NCI-H82 treated with DMSO at 0.1 percent for 48 hours (cell line): Measurements from ENCODE around the gene FZR1.
"Not testable (repeated sequence)": the region's sequence is repeated elsewhere in the genome, so short reads cannot be mapped to it uniquely, and the experiment has no call there.

Experiments used
- DNase-seq: peaks from one replicate; lab custom pipeline; 2025; ENCODE audit not compliant: unreplicated experiment; lab: John Stamatoyannopoulos, UW

Gene FZR1

DNA sequence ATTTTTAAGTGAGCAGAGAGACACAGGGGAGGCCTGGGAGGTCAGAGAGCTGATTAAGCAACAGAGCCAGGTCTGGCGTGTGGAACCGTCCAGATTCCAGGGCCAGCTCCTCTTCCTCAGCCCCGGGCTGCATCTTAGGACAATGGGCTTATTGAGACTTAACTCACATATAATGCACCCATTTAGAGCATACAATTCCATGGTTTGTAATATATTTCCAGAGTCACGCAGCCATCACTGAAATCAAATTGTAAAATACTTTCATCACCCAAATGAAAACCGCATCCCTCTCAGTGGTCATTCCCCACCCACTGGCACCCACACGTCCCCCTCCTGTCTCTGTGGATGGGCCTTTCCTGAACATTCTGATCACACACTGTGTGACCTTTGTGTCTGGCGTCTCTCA, 64.5 kb downstream of the FZR1 start:
- DNase-seq: no peak

DNA sequence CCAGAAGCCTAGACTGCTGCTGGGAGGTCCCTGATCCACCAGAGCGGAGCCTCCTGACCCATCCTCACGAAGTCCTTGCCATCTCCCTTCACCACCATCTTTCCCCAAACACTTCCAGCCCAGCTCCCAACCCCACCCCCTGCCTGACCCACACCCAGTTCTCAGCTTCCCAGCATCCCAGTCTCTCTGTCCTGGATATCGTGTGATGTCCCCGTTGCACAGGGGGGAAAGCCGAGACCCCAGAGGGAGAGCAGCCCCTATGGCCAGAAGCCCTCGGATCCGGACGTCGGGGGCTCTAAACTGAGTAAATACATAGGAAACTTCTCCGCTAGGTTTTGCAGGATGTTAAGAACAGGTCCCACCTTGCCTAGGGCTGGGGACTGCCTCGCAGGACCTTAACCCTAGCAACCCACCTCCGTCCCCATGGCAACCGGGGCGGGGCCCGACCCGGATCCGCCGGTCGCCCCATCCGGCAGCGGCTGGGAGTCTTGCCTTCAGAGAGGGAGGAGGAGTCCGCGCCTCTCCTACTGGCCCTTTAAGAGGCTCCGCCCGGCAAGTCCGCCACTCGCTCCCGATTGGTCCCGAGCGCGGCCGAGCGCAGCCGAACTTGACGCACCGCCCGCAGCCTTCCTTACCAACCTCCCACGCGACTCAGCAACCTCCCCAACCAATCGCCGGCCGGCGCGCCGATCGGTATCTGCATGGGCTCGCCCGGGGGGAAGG, 66.2 kb downstream of the FZR1 start:
- peak; percentile 93 for DNase-seq

DNA sequence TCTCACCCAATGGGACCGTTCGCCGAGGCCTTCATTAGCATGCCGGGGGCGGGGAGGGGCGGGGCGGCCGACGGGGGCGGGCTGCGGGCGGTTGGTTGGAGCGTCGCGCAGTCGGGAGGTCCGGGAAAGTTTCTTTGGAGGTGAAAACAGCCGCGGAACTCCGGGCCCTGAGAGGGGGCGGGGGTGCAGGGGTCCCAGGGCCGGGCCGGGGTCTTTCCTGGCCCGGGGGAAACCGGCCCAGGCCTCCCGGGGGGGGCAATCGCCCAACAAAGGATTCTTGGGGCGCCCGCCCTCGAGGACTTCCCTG, 66.7 kb downstream of the FZR1 start, which contains the start of gene HMG20B:
TSS of gene HMG20B (plus strand) at position 90 of the 307 bp plus-strand sequence. CDS start 366 bp downstream, outside the sequence.
- DNase-seq: no peak

GRCh38 chr19:3573162-3573857, 67.2 kb downstream of the FZR1 start:
- DNase-seq: no peak

DNA sequence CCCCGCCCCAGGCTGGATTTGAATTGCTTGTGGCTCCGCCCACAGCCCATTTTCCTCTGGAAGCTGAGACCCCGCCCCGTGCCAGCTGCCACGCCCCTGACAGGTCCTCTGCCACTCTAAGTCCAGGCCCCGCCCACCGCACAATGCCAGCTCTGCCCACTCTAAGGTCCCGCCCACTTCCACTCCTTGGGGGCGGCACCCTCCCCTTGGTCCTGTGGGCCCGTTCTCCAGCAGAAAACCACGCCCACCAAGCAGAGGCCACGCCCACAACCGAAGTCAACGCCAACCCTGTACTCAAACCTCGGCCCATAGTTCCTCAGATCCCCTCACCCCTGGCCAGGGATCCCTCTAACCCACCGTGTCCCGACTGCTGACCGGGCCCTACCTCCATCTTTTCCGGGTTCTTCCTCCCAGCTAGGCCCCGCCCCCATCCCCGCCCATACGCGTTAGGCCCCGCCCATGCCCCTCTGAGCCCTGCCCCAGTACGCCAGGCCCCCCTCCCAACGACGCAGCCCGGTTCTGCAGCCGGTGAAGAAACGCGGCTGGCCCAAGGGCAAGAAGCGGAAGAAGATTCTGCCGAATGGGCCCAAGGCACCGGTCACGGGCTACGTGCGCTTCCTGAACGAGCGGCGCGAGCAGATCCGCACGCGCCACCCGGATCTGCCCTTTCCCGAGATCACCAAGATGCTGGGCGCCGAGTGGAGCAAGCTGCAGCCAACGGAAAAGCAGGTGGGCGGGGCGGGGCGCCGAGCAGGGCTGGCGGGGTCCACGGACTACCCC, 67.9 kb downstream of the FZR1 start:
- DNase-seq: peak; percentile 61

DNA sequence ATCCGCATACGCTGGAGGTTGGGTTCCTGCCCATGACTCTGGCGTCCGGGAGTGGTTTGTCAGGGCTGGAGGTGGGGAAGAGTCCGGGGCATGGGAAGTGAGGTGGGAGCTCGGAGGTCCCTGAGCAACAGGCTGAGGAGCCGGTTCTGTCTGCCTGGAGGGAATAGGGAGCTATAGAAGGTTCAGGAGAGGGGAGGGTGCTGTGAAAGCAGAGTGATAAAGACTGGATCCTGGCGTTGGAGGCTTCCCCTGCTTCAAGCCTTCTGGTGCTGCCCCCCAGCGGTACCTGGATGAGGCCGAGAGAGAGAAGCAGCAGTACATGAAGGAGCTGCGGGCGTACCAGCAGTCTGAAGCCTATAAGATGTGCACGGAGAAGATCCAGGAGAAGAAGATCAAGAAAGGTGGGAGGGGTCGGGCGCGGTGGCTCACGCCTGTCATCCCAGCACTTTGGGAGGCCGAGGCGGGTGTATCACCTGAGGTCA, 69.2 kb downstream of the FZR1 start:
- DNase-seq: no peak

DNA sequence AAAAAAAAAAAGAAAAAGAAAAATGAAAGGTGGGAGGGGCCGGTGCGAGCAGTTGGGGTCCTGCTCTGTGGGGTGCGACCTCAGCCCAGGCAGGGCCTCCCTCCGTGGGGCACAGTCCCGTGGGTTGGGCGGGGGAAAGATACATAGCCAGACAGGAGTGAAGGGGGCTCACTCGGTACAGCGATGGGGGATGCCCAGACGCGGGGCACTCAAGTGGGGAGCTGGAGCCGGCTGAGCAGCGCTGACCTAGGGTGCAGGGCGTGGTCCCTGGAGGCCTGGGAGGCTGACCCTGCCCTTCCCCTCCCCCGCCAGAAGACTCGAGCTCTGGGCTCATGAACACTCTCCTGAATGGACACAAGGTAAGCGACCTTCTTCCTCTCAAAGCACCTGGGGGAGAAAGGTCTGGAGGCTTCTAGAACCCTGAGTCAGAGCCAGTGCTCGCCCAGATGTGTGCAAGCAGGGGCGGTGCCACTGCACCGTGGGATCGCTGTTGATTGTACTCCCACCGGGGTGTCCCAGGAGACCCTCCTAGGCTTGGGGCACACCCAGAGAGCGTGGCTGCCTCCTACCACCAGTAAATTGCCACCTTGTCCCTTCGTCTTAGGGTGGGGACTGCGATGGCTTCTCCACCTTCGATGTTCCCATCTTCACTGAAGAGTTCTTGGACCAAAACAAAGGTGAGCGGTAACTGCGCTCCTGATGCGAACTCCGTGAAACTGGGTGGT, 70.0 kb downstream of the FZR1 start:
- DNase-seq: no peak

DNA sequence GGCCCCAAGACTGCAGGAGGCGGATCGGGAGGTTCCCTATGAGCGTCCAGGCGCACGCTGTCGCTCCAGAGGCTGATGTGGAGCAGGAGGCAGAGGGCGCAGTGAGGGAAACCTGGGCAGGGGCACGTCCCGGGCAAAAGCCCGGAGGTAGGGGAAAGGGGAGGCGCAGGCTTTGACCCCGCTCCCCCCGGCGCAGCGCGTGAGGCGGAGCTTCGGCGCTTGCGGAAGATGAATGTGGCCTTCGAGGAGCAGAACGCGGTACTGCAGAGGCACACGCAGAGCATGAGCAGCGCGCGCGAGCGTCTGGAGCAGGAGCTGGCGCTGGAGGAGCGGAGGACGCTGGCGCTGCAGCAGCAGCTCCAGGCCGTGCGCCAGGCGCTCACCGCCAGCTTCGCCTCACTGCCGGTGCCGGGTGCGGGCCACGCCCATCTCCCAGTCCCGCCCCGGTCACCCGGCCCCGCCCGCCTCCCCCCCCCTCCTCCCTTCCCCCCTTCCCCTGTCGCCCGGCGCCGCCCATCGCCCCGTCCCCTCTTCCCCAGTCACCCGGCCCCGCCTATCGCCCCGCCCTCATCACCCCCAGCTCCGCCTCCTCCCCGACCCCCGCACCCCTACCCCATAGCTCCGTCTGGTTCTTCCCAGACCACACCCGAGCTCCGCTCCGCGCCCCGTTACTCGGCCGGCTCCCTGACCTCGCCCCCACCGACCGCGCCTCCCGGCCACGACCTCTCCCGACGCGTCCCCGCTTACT, 70.8 kb downstream of the FZR1 start:
- DNase-seq: no peak

DNA sequence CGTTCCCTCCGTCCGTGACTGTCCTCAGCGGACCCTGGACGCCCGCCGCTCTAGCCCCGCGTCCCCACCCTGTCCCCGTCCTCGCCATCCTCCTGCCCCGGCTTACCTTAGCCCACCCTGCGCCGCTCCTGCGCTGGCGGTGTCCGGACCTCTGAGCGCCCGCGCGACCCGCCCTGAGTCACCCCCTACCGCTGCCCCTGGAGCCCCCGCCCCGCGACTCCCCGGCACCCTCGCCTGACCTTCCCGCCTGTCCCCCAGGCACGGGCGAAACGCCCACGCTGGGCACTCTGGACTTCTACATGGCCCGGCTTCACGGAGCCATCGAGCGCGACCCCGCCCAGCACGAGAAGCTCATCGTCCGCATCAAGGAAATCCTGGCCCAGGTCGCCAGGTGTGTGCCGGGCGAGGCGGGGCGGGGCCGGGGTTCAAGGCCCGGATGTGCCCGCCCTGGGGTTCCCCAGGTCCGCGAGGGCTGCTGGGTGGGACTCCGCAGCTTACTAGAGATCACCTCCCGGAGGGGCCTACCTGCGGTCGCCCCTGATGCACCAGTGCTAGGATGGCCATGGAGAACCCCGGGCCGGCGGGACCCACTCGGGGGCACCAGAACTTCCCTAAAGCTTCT, 71.7 kb downstream of the FZR1 start:
- DNase-seq: no peak

GRCh38 chr19:3578390-3578789, 72.3 kb downstream of the FZR1 start:
- DNase-seq: no peak

GRCh38 chr19:3580156-3580934, 74.2 kb downstream of the FZR1 start:
- no peak for DNase-seq

DNA sequence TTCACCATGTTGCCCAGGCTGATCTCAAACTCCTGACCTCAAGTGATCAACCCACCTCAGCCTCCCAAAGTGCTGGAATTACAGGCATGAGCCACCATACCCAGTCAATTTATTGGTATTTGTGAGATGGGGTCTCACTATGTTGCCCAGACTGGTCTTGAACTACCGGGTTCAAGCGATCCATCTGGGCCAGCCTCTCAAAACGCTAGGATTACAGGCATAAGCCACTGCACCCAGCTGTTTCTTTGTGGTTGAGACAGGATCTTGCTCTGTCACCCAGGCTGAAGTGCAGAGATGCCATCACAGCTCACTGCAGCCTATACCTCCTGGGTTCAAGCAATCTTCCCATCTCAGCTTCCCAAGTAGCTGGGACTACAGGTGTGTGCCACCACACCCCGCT, 75.7 kb downstream of the FZR1 start:
- not testable (repeated sequence) for DNase-seq

DNA sequence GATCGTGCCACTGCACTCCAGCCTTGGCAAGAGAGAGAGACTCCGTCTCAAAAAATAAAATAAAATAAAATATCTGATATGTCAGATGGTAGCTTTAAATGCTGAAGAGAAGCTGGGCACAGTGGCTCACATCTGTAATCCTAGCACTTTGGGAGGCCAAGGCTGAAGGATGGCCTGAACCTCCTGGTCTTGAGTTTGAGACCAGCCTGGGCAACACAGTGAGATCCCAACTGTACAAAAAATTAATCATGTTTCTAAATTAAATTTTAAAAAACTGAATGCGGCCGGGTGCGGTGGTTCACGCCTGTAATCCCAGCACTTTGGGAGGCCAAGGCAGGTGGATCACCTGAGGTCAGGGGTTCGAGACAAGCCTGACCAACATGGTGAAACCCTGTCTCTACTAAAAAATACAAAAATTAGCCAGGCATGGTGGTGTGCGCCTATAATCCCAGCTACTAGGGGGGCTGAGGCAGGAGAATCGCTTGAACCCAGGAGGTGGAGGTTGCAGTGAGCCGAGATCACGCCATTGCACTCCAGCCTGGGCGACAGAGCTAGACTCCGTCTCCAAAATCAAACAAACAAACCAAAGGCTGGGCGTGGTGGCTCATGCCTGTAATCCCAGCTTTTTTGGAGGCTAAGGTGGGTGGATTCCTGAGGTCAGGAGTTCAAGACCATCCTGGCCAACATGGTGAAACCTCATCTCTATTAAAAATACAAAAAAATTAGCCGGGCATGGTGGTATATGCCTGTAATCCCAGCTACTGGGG, 78.1 kb downstream of the FZR1 start:
- not testable (repeated sequence) for DNase-seq

DNA sequence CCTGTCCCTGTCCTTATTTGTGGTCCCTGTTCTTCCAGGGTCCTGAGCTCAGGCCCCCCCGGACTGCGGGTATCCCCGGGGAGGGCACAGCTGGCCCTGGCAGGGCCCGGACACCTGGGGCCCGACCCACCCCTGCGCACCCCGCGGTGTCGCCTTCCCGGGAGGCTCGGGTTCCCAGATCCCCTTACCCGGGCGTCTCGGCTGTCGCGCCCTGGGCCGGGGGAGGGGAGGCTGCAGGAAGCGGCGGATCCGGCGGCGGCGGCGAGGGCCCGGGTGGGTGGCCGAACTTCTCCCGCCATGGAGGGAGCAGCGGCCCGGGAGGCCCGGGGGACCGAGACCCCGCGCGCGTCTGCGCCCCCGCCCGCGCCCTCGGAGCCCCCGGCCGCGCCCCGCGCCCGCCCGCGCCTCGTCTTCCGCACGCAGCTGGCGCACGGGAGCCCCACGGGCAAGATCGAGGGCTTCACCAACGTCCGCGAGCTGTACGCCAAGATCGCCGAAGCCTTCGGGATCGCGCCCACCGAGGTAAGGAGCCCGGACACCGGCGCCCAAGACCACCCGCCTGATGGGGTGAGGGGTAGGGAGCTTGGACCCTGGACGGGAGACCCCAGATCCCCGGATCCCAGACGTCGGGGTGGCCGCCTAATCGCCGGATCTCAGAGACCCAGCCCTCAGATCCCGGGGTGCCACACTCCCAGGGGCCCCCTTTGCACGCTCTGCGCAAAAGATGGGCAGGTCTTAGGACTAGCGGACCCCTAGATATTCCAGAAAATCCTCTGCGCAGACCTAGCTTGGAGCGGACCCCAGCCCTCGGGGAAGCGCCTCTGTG, 79.4 kb downstream of the FZR1 start, which contains the start of gene GIPC3:
TSS of gene GIPC3 (plus strand) at position 178 of the 826 bp plus-strand sequence. CDS start at position 298, 120 bp downstream.
- no peak for DNase-seq

GRCh38 chr19:3586127-3586626, 80.1 kb downstream of the FZR1 start:
- DNase-seq: no peak

GRCh38 chr19:3586707-3587346, 80.7 kb downstream of the FZR1 start:
- no peak for DNase-seq
